Measurements from ENCODE around the gene GTPBP8. TPM values are rescaled to one million over a fixed set of nuclear protein-coding genes. Genes with fewer than 3 reads are reported as not detected.

Gene GTPBP8
- total and polyA plus RNA-seq, 2 donors (not counting 1 experiment from before 2014, with no cell fraction given), result 20.5 to 23.5 TPM

DNA sequence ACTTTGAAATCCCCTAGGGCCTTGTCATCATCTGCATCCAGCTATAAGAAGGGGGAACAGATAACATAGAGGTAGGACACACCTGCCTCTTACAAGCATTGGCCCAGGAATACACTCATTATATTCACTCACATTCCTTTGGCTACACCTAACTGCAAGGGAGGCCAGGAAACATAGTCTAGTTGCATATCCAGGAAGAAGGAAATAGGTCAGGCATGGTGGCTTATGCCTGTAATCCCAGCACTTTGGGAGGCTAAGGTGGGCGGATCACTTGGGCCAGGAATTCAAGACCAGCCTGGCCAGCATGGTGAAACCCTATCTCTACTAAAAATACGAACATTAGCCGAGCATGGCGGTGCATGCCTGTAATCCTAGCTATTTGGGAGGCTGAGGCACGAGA lies 48.8 kb downstream of the GTPBP8 start:
- POLR2A ChIA-PET, result no interaction called here
- 98% methylated on average over 5 of the region's 5 CpGs for WGBS (ENCODE audit: insufficient coverage)
- Histone ChIP-seq H3K79me2 (ENCODE audit: control insufficient read depth, insufficient read depth, low read length) (no peaks in the 10 kb centered on the region), H3K27me3 (replicated peaks in 1 of 4; ENCODE audit: control extremely low read depth in 1 of 4, control insufficient read depth in 3 of 4, insufficient read depth in 4 of 4, low read length in 3 of 4) (no peaks in the 10 kb centered on the region), H3K4me1 (ENCODE audit: control insufficient read depth in 2 of 2, insufficient read depth in 2 of 2, low read length in 2 of 2) (no peaks in the 10 kb centered on the region), H3K4me2 (replicated peaks; ENCODE audit: low read depth, low read length, poor library complexity, severe bottlenecking) (no peak overlapping the region), H2AFZ (ENCODE audit: insufficient read depth, low read depth, low read length, poor library complexity, severe bottlenecking) (no peak overlapping the region), H3K4me3 (ENCODE audit: control extremely low read depth in 1 of 5, extremely low read depth in 1 of 5, insufficient read depth in 1 of 5, low read depth in 2 of 5, low read length in 4 of 5) (no peak overlapping the region), H3K36me3 (replicated peaks in 1 of 2; ENCODE audit: control extremely low read depth in 1 of 2, control insufficient read depth in 1 of 2, extremely low read depth in 1 of 2, insufficient read depth in 2 of 2, low read length in 1 of 2) (no peaks in the 10 kb centered on the region), H3K9ac (ENCODE audit: low read length) (no peak overlapping the region), H3K9me3 (ENCODE audit: control extremely low read depth in 1 of 3, control insufficient read depth in 2 of 3, insufficient read depth in 1 of 3, low read length in 2 of 3) (peaks cover 0 to 1% (median 0%) of the 10 kb centered on the region in 3 donors), H4K20me1 (ENCODE audit: control insufficient read depth, insufficient read depth, low read length, poor library complexity, severe bottlenecking) (no peaks in the 10 kb centered on the region), H3K27ac (ENCODE audit: low read length in 2 of 2) (no peak overlapping the region)
- intact Hi-C loops (cut with micrococcal nuclease), result no loop called here
- CTCF ChIA-PET, result no interaction called here
- DNase-seq (no peak), ATAC-seq (ENCODE audit: low read depth) (no peak)
- Mint-ChIP-seq H3K4me3 (no peak overlapping the region), H3K27ac (no peak overlapping the region), H3K4me1 (no peaks in the 10 kb centered on the region), H3K27me3 (no peaks in the 10 kb centered on the region), H3K9me3 (ENCODE audit: insufficient read depth) (no peaks in the 10 kb centered on the region)
- TF ChIP-seq, protein P1, sequence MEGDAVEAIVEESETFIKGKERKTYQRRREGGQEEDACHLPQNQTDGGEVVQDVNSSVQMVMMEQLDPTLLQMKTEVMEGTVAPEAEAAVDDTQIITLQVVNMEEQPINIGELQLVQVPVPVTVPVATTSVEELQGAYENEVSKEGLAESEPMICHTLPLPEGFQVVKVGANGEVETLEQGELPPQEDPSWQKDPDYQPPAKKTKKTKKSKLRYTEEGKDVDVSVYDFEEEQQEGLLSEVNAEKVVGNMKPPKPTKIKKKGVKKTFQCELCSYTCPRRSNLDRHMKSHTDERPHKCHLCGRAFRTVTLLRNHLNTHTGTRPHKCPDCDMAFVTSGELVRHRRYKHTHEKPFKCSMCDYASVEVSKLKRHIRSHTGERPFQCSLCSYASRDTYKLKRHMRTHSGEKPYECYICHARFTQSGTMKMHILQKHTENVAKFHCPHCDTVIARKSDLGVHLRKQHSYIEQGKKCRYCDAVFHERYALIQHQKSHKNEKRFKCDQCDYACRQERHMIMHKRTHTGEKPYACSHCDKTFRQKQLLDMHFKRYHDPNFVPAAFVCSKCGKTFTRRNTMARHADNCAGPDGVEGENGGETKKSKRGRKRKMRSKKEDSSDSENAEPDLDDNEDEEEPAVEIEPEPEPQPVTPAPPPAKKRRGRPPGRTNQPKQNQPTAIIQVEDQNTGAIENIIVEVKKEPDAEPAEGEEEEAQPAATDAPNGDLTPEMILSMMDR (IDR thresholded peaks at IDR 0.05), result no peak
- no peak for TF ChIP-seq EZH2 (IDR thresholded peaks at IDR 0.05; ENCODE audit: borderline replicate concordance, insufficient read depth, low read depth, low read length, poor library complexity, severe bottlenecking)

DNA sequence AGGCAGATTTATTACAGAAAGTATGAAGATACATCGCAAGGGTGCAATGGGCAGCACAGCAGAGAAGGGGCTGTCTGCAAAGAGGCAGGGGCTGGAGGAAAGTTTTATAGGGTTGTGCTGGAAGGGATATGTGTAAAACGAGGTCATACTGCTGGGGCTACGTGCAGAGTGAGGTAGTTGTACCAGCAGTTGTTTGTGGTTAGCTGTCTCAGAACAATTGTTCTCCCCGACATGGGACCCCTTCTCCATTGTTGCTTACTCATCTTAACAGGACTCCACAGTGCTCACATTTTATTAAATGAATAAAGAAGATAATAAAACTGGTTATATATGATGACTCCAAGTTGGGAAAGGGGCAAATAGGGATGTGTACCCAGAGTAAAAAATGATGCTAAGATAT lies 49.4 kb downstream of the GTPBP8 start:
- H4K20me1 ChIP-seq (ENCODE audit: control insufficient read depth, insufficient read depth, low read length, poor library complexity, severe bottlenecking), result no peaks in the 10 kb centered on the region
- DNase-seq (no peak), ATAC-seq (ENCODE audit: low read depth) (no peak)
- no peak overlapping the region for H2AFZ ChIP-seq (ENCODE audit: insufficient read depth, low read depth, low read length, poor library complexity, severe bottlenecking)
- H3K27me3 ChIP-seq (replicated peaks in 1 of 4; ENCODE audit: control extremely low read depth in 1 of 4, control insufficient read depth in 3 of 4, insufficient read depth in 4 of 4, low read length in 3 of 4), result no peaks in the 10 kb centered on the region
- H3K4me2 ChIP-seq (replicated peaks; ENCODE audit: low read depth, low read length, poor library complexity, severe bottlenecking), result no peak overlapping the region
- H3K9me3 Mint-ChIP-seq (ENCODE audit: insufficient read depth), result peaks cover 2% of the 10 kb centered on the region
- no peak for TF ChIP-seq EZH2 (IDR thresholded peaks at IDR 0.05; ENCODE audit: borderline replicate concordance, insufficient read depth, low read depth, low read length, poor library complexity, severe bottlenecking)
- TF ChIP-seq, protein P1 (IDR thresholded peaks at IDR 0.05), result no peak
- ChIA-PET POLR2A (no interaction called here), CTCF (no interaction called here)
- intact Hi-C loops (cut with micrococcal nuclease), result no loop called here
- no peak overlapping the region for H3K4me3 ChIP-seq (ENCODE audit: control extremely low read depth in 1 of 5, extremely low read depth in 1 of 5, insufficient read depth in 1 of 5, low read depth in 2 of 5, low read length in 4 of 5)
- no peaks in the 10 kb centered on the region for H3K27me3 Mint-ChIP-seq
- H3K4me1 ChIP-seq (ENCODE audit: control insufficient read depth in 2 of 2, insufficient read depth in 2 of 2, low read length in 2 of 2), result no peaks in the 10 kb centered on the region
- H3K79me2 ChIP-seq (ENCODE audit: control insufficient read depth, insufficient read depth, low read length), result no peaks in the 10 kb centered on the region
- H3K4me3 Mint-ChIP-seq, result no peak overlapping the region
- H3K9ac ChIP-seq (ENCODE audit: low read length), result no peak overlapping the region
- H3K9me3 ChIP-seq (ENCODE audit: control extremely low read depth in 1 of 3, control insufficient read depth in 2 of 3, insufficient read depth in 1 of 3, low read length in 2 of 3), result peaks cover 0 to 3% (median 1%) of the 10 kb centered on the region in 3 donors
- no peak overlapping the region for H3K27ac ChIP-seq (ENCODE audit: low read length in 2 of 2)
- WGBS (ENCODE audit: insufficient coverage), result 100% methylated on average over 1 of the region's 4 CpGs
- no peaks in the 10 kb centered on the region for H3K36me3 ChIP-seq (replicated peaks in 1 of 2; ENCODE audit: control extremely low read depth in 1 of 2, control insufficient read depth in 1 of 2, extremely low read depth in 1 of 2, insufficient read depth in 2 of 2, low read length in 1 of 2)
- H3K4me1 Mint-ChIP-seq, result no peaks in the 10 kb centered on the region
- no peak overlapping the region for H3K27ac Mint-ChIP-seq

Measured in B cell (primary cell).